Measurements from ENCODE around the gene WFDC10A.
"Not testable (repeated sequence)": the region's sequence is repeated elsewhere in the genome, so short reads cannot be mapped to it uniquely, and the experiment has no call there.

WFDC10A gene

DNA sequence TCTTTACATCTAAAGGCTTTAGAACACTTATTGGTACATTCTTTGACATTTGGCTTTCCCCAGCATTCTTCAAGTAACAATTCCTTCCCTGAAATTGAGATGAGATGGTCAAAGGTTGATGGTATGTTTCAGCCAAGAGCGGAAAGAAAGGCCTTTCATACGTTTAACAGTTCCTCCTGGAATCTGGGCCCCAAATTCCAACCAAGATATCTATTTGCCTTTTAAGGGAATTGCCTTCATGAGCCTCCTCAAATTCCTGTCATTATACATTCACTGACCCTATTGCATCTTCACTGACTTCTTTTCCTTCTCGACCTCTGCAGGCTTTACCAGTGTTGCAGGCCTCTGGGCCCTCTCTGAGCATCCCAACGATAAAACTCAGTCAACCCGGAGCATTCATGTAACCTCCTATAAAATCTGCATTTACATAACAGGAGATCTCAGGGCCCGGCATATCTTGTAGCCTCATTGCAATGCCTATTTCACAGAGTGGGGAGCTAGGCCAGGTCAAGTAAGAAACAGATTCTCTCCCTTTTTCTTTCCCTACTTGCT is 19.8 kb downstream of the WFDC10A start:
- DNase-seq = no peak

DNA sequence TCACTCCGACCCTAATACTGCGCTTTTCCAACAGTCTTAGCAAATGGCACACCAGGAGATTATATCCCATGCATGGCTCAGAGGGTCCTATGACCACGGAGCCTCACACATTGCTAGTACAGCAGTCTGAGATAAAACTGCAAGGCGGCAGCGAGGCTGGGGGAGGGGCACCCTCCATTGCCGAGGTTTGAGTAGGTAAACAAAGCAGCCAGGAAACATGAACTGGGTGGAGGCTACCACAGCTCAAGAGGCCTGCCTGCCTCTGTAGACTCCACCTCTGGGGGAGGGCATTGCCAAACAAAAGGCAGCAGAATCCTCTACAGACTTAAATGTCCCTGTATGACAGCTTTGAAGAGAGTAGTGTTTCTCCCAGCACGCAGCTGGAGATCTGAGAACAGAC is 22.2 kb downstream of the WFDC10A start:
- not testable (repeated sequence) for DNase-seq

DNA sequence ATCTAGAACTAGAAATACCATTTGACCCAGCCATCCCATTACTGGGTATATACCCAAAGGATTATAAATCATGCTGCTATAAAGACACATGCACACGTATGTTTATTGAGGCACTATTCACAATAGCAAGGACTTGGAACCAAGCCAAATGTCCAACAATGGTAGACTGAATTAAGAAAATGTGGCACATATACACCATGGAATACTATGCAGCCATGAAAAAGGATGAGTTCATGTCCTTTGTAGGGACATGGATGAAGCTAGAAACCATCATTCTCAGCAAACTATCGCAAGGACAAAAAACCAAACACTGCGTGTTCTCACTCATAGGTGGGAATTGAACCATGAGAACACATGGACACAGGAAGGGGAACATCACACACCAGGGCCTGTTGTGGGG is 27.5 kb downstream of the WFDC10A start:
- not testable (repeated sequence) for DNase-seq

DNA sequence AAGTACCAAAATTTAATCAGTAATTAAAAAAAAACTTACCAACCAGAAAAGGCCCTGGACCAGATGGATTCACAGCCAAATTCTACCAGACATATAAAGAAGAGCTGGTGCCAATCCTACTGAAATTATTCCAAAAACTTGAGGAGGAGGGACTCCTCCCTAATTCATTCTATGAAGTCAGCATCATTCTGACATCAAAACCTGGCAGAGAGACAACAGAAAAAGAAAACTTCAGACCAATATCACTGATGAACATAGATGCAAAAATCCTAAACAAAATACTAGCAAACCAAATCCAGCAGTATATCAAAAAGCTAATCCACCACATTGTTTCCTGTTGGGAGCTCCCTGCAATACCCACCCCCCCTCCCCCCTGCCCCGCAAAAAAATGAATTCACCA is 40.6 kb downstream of the WFDC10A start, which contains the start of gene WFDC11:
TSS of gene WFDC11 (minus strand) at position 101 of the 400 bp plus-strand sequence. CDS start 19,639 bp downstream, outside the sequence.
- DNase-seq = no peak

DNA sequence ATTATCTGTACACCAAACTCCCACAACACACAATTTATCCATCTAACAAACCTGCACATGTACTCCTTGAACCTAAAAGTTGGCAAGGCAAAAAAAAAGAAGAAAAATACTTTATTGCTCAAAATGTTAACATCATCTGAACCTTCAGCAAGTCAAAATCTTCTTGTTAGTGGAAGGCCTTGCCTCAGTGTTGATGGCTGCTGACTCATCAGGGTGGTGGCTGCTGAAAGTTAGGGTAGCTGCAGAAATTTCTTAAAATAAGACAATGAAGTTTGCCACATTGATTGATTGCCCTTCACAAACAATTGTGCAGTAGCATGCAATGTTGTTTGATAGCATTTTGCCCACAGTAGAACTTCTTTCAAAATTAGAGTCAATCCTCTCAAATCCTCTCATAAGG is 43.2 kb downstream of the WFDC10A start:
- no peak for DNase-seq

DNA sequence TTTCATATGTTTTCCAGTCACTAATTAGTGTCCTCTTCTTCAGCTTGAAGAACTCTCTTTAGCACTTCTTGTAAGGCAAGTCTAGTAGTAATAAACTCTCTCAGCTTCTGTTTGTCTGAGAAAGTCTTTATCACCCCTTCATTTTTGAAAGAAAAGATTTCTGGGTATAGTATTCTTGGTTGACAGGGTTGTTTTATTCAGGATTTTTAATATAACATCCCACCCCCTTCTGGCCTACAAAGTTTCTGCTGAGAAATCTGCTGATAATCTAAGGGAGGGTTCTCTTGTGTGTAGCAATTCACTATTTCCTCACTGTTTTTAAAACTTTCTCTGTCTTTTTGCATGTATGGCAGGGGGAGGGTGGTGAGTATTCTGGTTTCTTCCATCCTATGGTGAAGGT is 50.1 kb downstream of the WFDC10A start:
- DNase-seq = no peak
